SU-DHL-6 (cell line): ENCODE results near the gene MANSC4.

Experiments used
- H2AFZ ChIP-seq: fragments of 200-600 bp; sonication (generic); 2 replicates; pipeline ENCODE4 v1.6.1; 2014; ENCODE audit warnings: low read depth, mild to moderate bottlenecking, moderate library complexity, mixed read lengths, antibody characterized with exemption, low read length; ENCODE audit not compliant: severe bottlenecking
- H3F3A ChIP-seq: fragments of 200-600 bp; shearing (Covaris generic); 2 replicates; pipeline ENCODE4 v1.6.0; 2016; ENCODE audit warnings: antibody characterized with exemption, mild to moderate bottlenecking; ENCODE audit not compliant: insufficient read depth
- H3K27ac ChIP-seq: fragments of 200-600 bp; sonication (generic); 2 replicates; pipeline ENCODE4 v1.5.1; 2016; ENCODE audit warnings: low read depth, mild to moderate bottlenecking, low read length, moderate library complexity, mixed read lengths
- H3K27me3 ChIP-seq: fragments of 200-600 bp; sonication (generic), shearing (Covaris generic); 2 replicates; pipeline ENCODE4 v1.6.0; 2014; ENCODE audit warnings: mild to moderate bottlenecking, low read length
- H3K36me3 ChIP-seq: fragments of 200-600 bp; sonication (generic); 2 replicates; pipeline ENCODE4 v1.6.1; 2014; ENCODE audit warnings: mild to moderate bottlenecking, low read length, mixed read lengths
- H3K4me2 ChIP-seq: fragments of 300-600, 200-600 bp; shearing (Covaris generic), sonication (generic); 2 replicates; pipeline ENCODE4 v1.6.0; 2014; ENCODE audit warnings: low read length, low read depth, mild to moderate bottlenecking; ENCODE audit not compliant: poor library complexity, severe bottlenecking
- H3K4me3 ChIP-seq: fragments of 200-600 bp; sonication (generic); 2 replicates; pipeline ENCODE4 v1.5.1; 2014; ENCODE audit warnings: antibody characterized with exemption, low read length, mild to moderate bottlenecking, mixed read lengths; ENCODE audit not compliant: insufficient read depth, poor library complexity, severe bottlenecking
- H3K79me2 ChIP-seq: fragments of 200-600 bp; sonication (generic); 2 replicates; pipeline ENCODE4 v1.6.1; 2014; ENCODE audit warnings: mild to moderate bottlenecking, low read length, moderate library complexity; ENCODE audit not compliant: insufficient read depth
- H3K9ac ChIP-seq: fragments of 200-600 bp; sonication (generic); 2 replicates; pipeline ENCODE4 v1.7.0; 2014; ENCODE audit warnings: mild to moderate bottlenecking, low read length
- H3K9me2 ChIP-seq: fragments of 200-600 bp; sonication (generic); replicated peaks from 2 replicates; pipeline ENCODE4 v1.6.1; 2014; ENCODE audit warnings: low read length; ENCODE audit not compliant: insufficient read depth
- H3K9me3 ChIP-seq: fragments of 200-600 bp; sonication (generic); 2 replicates; pipeline ENCODE4 v1.6.1; 2014; ENCODE audit warnings: low read length, mixed read lengths; ENCODE audit not compliant: insufficient read depth
- H4K20me1 ChIP-seq: fragments of 200-600 bp; sonication (generic); 2 replicates; pipeline ENCODE4 v1.6.1; 2014; ENCODE audit warnings: low read depth, mild to moderate bottlenecking, antibody characterized with exemption, low read length, moderate library complexity, mixed read lengths
- CTCF ChIP-seq: fragments of 200-600 bp; sonication (generic); IDR thresholded peaks from one replicate; pipeline ENCODE4 v1.5.1; 2017; ENCODE audit warnings: antibody characterized with exemption, mild to moderate bottlenecking, low read length, moderate library complexity; ENCODE audit not compliant: insufficient read depth, poor library complexity, severe bottlenecking
- EZH2phosphoT487 ChIP-seq: fragments of 200-600 bp; sonication (generic), shearing (Covaris generic); conservative IDR thresholded peaks from 2 replicates; pipeline ENCODE4 v1.6.1; 2018; ENCODE audit warnings: mild to moderate bottlenecking, antibody characterized with exemption, low read length, moderate library complexity, mixed read lengths

Gene MANSC4

GRCh38 chr12:27802936-27803335, 22.9 kb upstream of the MANSC4 start:
- no peaks in the 10 kb centered on the region for H3K9me2 ChIP-seq
- no peak for TF ChIP-seq EZH2phosphoT487
- no peak for TF ChIP-seq CTCF
- H2AFZ ChIP-seq, result no peak overlapping the region
- no peaks in the 10 kb centered on the region for H3K27me3 ChIP-seq
- peaks cover 13% of the 10 kb centered on the region; the same call in 1 of the 2 replicates for H3K36me3 ChIP-seq
- no peaks in the 10 kb centered on the region for H3F3A ChIP-seq
- H3K27ac ChIP-seq, result no peak overlapping the region
- H4K20me1 ChIP-seq, result no peaks in the 10 kb centered on the region
- no peaks in the 10 kb centered on the region for H3K9me3 ChIP-seq
- H3K9ac ChIP-seq, result no peak overlapping the region
- no peak overlapping the region for H3K4me3 ChIP-seq
- H3K79me2 ChIP-seq, result no peaks in the 10 kb centered on the region
- no peak overlapping the region for H3K4me2 ChIP-seq

- H3F3A ChIP-seq, result no peaks in the 10 kb centered on the region
- no peak overlapping the region for H3K4me2 ChIP-seq
- no peak overlapping the region for H3K9ac ChIP-seq
- no peak overlapping the region for H3K27ac ChIP-seq
- H3K36me3 ChIP-seq, result peaks cover 15% of the 10 kb centered on the region; the same call in 1 of the 2 replicates
- H2AFZ ChIP-seq, result no peak overlapping the region
- H3K9me3 ChIP-seq, result no peaks in the 10 kb centered on the region
- no peaks in the 10 kb centered on the region for H3K27me3 ChIP-seq
- no peaks in the 10 kb centered on the region for H3K9me2 ChIP-seq
- H4K20me1 ChIP-seq, result no peaks in the 10 kb centered on the region
- TF ChIP-seq CTCF, result no peak
- TF ChIP-seq EZH2phosphoT487, result no peak
- no peak overlapping the region for H3K4me3 ChIP-seq
- no peaks in the 10 kb centered on the region for H3K79me2 ChIP-seq
These were observed 22.5 kb upstream of the MANSC4 start for GRCh38 chr12:27802511-27802910.

- H3K4me2 ChIP-seq, result no peak overlapping the region
These were observed 21.6 kb upstream of the MANSC4 start for GRCh38 chr12:27801630-27802029.

More at GRCh38 chr12:27801630-27802029, 21.6 kb upstream of the MANSC4 start:
- H3K9me2 ChIP-seq, result no peaks in the 10 kb centered on the region
- no peaks in the 10 kb centered on the region for H4K20me1 ChIP-seq
- H3K36me3 ChIP-seq, result peaks cover 15% of the 10 kb centered on the region; the same call in 1 of the 2 replicates
- no peaks in the 10 kb centered on the region for H3K79me2 ChIP-seq
- H3K9me3 ChIP-seq, result no peaks in the 10 kb centered on the region
- H3F3A ChIP-seq, result no peaks in the 10 kb centered on the region
- H3K27ac ChIP-seq, result no peak overlapping the region
- TF ChIP-seq EZH2phosphoT487 (no peak), CTCF (no peak)
- H2AFZ ChIP-seq, result no peak overlapping the region
- no peak overlapping the region for H3K9ac ChIP-seq
- H3K4me3 ChIP-seq, result no peak overlapping the region
- no peaks in the 10 kb centered on the region for H3K27me3 ChIP-seq
